NT2/D1 (cell line): ENCODE measurements around the gene PKD2L2.

Experiments
- SUZ12 ChIP-seq: IDR thresholded peaks from 2 replicates; pipeline ENCODE4 v1.6.1; 2011; ENCODE audit not compliant: insufficient read length, insufficient read depth; ENCODE audit errors: extremely low read depth
- YY1 ChIP-seq: IDR thresholded peaks from 2 replicates; pipeline ENCODE4 v1.6.1; 2011; ENCODE audit not compliant: insufficient read length, insufficient read depth
- ZNF274 ChIP-seq: IDR thresholded peaks from 2 replicates; pipeline ENCODE4 v1.6.1; 2011; ENCODE audit warnings: mild to moderate bottlenecking, low read depth, low read length

- no peak for TF ChIP-seq SUZ12
- TF ChIP-seq YY1: no peak
- TF ChIP-seq ZNF274: no peak
Measured at GRCh38 chr5:137867664-137868063, 21.6 kb upstream of the PKD2L2 start, which contains the start of gene MYOT.
